Peyer's patch (tissue), 4 donors: ENCODE results near the gene ZCCHC18.

ENCODE experiments used
- CTCF ChIP-seq, 6 experiments: fragments of 450-650 bp in 4 of 6; fragments of 200-600 bp in 2 of 6; sonication (generic) in 1 of 6; IDR thresholded peaks; one replicate each; pipeline ENCODE4 v1.5.1; 2017 to 2019; ENCODE audit warnings: antibody characterized with exemption in 6 of 6, mild to moderate bottlenecking in 3 of 6, moderate library complexity in 1 of 6
- POLR2A ChIP-seq, 2 donors: fragments of 450-650 bp; IDR thresholded peaks; one replicate each; pipeline ENCODE4 v1.5.1; 2017; ENCODE audit warnings: antibody characterized with exemption in 2 of 2, mild to moderate bottlenecking in 2 of 2, moderate library complexity in 2 of 2

- no peak for TF ChIP-seq CTCF (IDR thresholded peaks at IDR 0.05)
- TF ChIP-seq POLR2A (IDR thresholded peaks at IDR 0.05): no peak
Observed at GRCh38 chrX:104118765-104119164, 6.4 kb downstream of the ZCCHC18 start.
